CD14-positive monocyte (primary cell): ENCODE results near the gene ATP2B1. TPM values are rescaled to one million over a fixed set of nuclear protein-coding genes. Genes with fewer than 3 reads are reported as not detected.

Experiments used
- DNase-seq, 3 donors: peaks; one replicate each; pipeline ENCODE4 v3.0.0-alpha.2; 2011 to 2022
- H2AFZ ChIP-seq: 2 replicates; pipeline ENCODE4 v1.6.0; 2012; ENCODE audit warnings: mild to moderate bottlenecking, low read depth, low read length, inconsistent platforms; ENCODE audit not compliant: insufficient read depth, poor library complexity, severe bottlenecking
- H3K27ac ChIP-seq, 2 donors: 1 replicate in 1 of 2; 2 replicates in 1 of 2; pipeline ENCODE4 v1.5.1; 2012 to 2013; ENCODE audit warnings: low read length in 2 of 2, control low read depth in 1 of 2, inconsistent platforms in 1 of 2, low read depth in 1 of 2, mild to moderate bottlenecking in 1 of 2
- H3K27me3 ChIP-seq, 2 donors: one replicate each; pipeline versions ENCODE4 v1.6.0 to v1.6.1; 2011 to 2013; ENCODE audit warnings: low read length in 2 of 2; ENCODE audit not compliant: control insufficient read depth in 2 of 2, insufficient read depth in 2 of 2
- H3K36me3 ChIP-seq, 2 donors: replicated peaks in 1 of 2; 1 replicate in 1 of 2; 2 replicates in 1 of 2; pipeline versions ENCODE4 v1.5.1 to v1.6.1; 2012 to 2013; ENCODE audit warnings: low read length in 2 of 2, control low read depth in 1 of 2, inconsistent platforms in 1 of 2, mild to moderate bottlenecking in 1 of 2; ENCODE audit not compliant: insufficient read depth in 2 of 2, control insufficient read depth in 1 of 2
- H3K4me1 ChIP-seq, 2 donors: 1 replicate in 1 of 2; 2 replicates in 1 of 2; pipeline versions ENCODE4 v1.5.1 to v1.6.1; 2012 to 2013; ENCODE audit warnings: low read length in 2 of 2, control low read depth in 1 of 2, inconsistent platforms in 1 of 2, mild to moderate bottlenecking in 1 of 2, moderate library complexity in 1 of 2; ENCODE audit not compliant: insufficient read depth in 2 of 2, control insufficient read depth in 1 of 2
- H3K4me2 ChIP-seq: replicated peaks from 2 replicates; pipeline ENCODE3; 2012; ENCODE audit warnings: low read length, moderate library complexity, mild to moderate bottlenecking; ENCODE audit not compliant: poor library complexity, severe bottlenecking; ENCODE audit errors: extremely low read depth
- H3K4me3 ChIP-seq, 3 experiments: fragments of 200-600 bp in 1 of 3; sonication (generic) in 1 of 3; replicated peaks in 1 of 3; 1 replicate in 2 of 3; 2 replicates in 1 of 3; pipeline ENCODE4 v1.5.1; 2011 to 2013; ENCODE audit warnings: low read length in 3 of 3, mild to moderate bottlenecking in 3 of 3, control low read depth in 2 of 3, low read depth in 2 of 3, inconsistent platforms in 1 of 3, moderate library complexity in 1 of 3
- H3K79me2 ChIP-seq: 2 replicates; pipeline ENCODE4 v1.6.0; 2012; ENCODE audit warnings: mild to moderate bottlenecking, control low read depth, inconsistent platforms, low read length, moderate library complexity; ENCODE audit not compliant: insufficient read depth
- H3K9ac ChIP-seq: 2 replicates; pipeline ENCODE4 v1.6.0; 2017; ENCODE audit warnings: low read length, mild to moderate bottlenecking; ENCODE audit not compliant: insufficient read depth, poor library complexity, severe bottlenecking
- H3K9me3 ChIP-seq, 2 donors: replicated peaks in 1 of 2; 1 replicate in 1 of 2; 2 replicates in 1 of 2; pipeline versions ENCODE4 v1.5.1 to v1.6.1; 2012 to 2013; ENCODE audit warnings: low read length in 2 of 2, control low read depth in 1 of 2; ENCODE audit not compliant: control insufficient read depth in 1 of 2, insufficient read depth in 1 of 2
- H4K20me1 ChIP-seq: 2 replicates; pipeline ENCODE4 v1.6.0; 2012; ENCODE audit warnings: mild to moderate bottlenecking, low read length, control low read depth, moderate library complexity; ENCODE audit not compliant: insufficient read depth
- H3K27ac Mint-ChIP-seq, 7 donors: one replicate each; pipeline ENCODE4 v1.8.0; 2020; ENCODE audit warnings: mild to moderate bottlenecking in 7 of 7, mixed read lengths in 7 of 7, moderate library complexity in 6 of 7, inconsistent platforms in 2 of 7
- H3K27me3 Mint-ChIP-seq, 3 donors: one replicate each; pipeline ENCODE4 v1.8.0; 2021 to 2022; ENCODE audit warnings: low read depth in 3 of 3, mild to moderate bottlenecking in 3 of 3, mixed read lengths in 3 of 3, moderate library complexity in 3 of 3, inconsistent platforms in 1 of 3
- H3K36me3 Mint-ChIP-seq, 2 donors: one replicate each; pipeline ENCODE4 v1.8.0; 2020; ENCODE audit warnings: mixed read lengths in 2 of 2, inconsistent platforms in 1 of 2, mild to moderate bottlenecking in 1 of 2
- H3K4me1 Mint-ChIP-seq: one replicate; pipeline ENCODE4 v1.8.0; 2020; ENCODE audit warnings: mild to moderate bottlenecking, mixed read lengths
- H3K4me3 Mint-ChIP-seq, 2 donors: one replicate each; pipeline ENCODE4 v1.8.0; 2020; ENCODE audit warnings: mild to moderate bottlenecking in 2 of 2, mixed read lengths in 2 of 2, moderate library complexity in 1 of 2
- H3K9me3 Mint-ChIP-seq, 7 donors: one replicate each; pipeline ENCODE4 v1.8.0; 2020 to 2022; ENCODE audit warnings: mixed read lengths in 7 of 7, mild to moderate bottlenecking in 6 of 7, moderate library complexity in 6 of 7, inconsistent platforms in 2 of 7
- WGBS: methylation state at CpG from one replicate; pipeline ENCODE4 v1.1.5; 2013; ENCODE audit warnings: missing lambda C conversion rate; ENCODE audit not compliant: insufficient coverage; 5-methylcytosine and 5-hydroxymethylcytosine counted together
- intact Hi-C, 2 donors: fragments of 100-400 bp; cut with micrococcal nuclease; formaldehyde crosslinking; loops; one replicate each; pipeline versions ENCODE4 v1.15.0 to v1.15.1; 2023
- polyA plus RNA-seq, 3 donors: library from polyadenylated mRNA; depleted of rRNA in 1 of 3; unstranded in 2 of 3; stranded (reverse) in 1 of 3; fragments of 300-500 nt in 2 of 3; fragments of >200 nt in 1 of 3; fragmentation: Illumina TruSeq in 2 of 3; gene quantifications; 1 replicate in 2 of 3; 2 replicates in 1 of 3; pipeline ENCODE4 v1.2.3, GENCODE V29; 2012 to 2021
- TF ChIP-seq, protein P1 (sequence below): fragments of 200-600 bp; IDR thresholded peaks from one replicate; pipeline ENCODE4 v1.8.0; 2022; ENCODE audit warnings: antibody characterized with exemption, mild to moderate bottlenecking

Gene ATP2B1
- polyA plus RNA-seq, 3 donors, result 35.9 to 59.3 (median 53.9) TPM

GRCh38 chr12:89756585-89757398 is 48.2 kb upstream of the ATP2B1 start:
- no peak overlapping the region for H2AFZ ChIP-seq

GRCh38 chr12:89756194-89756584 is 47.6 kb upstream of the ATP2B1 start:
- H3K27ac ChIP-seq, result peak overlapping the region; percentile 92 to 99
- peak overlapping the region; percentile 65 for H3K9ac ChIP-seq
- Mint-ChIP-seq H3K27ac (peak overlapping the region; percentile 99 to 100 (median 100)), H3K4me3 (peak overlapping the region in 1 of 2 donors; percentile 68), H3K4me1 (peaks cover 39% of the 10 kb centered on the region), H3K27me3 (peaks cover 2 to 5% (median 2%) of the 10 kb centered on the region in 3 donors), H3K36me3 (peaks cover 0 to 2% of the 10 kb centered on the region in 2 donors), H3K9me3 (peaks cover 0 to 3% (median 0%) of the 10 kb centered on the region in 7 donors)
- H2AFZ ChIP-seq, result peak overlapping the region; percentile 44
- H4K20me1 ChIP-seq, result no peaks in the 10 kb centered on the region
- DNase-seq, result peak; percentile 61 to 72 (median 69)
- H3K4me2 ChIP-seq, result peak overlapping the region; percentile 47
- intact Hi-C loops, result loop anchor here in 1 of 2 donors (1.0 to 2.0 kb wide), 3 partner anchors 13 to 47 kb away; no protein-coding TSS in a partner anchor
- H3K27me3 ChIP-seq, result no peaks in the 10 kb centered on the region
- 20% methylated on average over 4 of the region's 4 CpGs for WGBS
- no peaks in the 10 kb centered on the region for H3K9me3 ChIP-seq
- no peaks in the 10 kb centered on the region for H3K79me2 ChIP-seq
- peak overlapping the region in 1 of 3 experiments; percentile 28 for H3K4me3 ChIP-seq
- peaks cover 32 to 44% of the 10 kb centered on the region in 2 donors for H3K4me1 ChIP-seq
- H3K36me3 ChIP-seq, result no peaks in the 10 kb centered on the region
- TF ChIP-seq, protein P1, sequence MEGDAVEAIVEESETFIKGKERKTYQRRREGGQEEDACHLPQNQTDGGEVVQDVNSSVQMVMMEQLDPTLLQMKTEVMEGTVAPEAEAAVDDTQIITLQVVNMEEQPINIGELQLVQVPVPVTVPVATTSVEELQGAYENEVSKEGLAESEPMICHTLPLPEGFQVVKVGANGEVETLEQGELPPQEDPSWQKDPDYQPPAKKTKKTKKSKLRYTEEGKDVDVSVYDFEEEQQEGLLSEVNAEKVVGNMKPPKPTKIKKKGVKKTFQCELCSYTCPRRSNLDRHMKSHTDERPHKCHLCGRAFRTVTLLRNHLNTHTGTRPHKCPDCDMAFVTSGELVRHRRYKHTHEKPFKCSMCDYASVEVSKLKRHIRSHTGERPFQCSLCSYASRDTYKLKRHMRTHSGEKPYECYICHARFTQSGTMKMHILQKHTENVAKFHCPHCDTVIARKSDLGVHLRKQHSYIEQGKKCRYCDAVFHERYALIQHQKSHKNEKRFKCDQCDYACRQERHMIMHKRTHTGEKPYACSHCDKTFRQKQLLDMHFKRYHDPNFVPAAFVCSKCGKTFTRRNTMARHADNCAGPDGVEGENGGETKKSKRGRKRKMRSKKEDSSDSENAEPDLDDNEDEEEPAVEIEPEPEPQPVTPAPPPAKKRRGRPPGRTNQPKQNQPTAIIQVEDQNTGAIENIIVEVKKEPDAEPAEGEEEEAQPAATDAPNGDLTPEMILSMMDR, result no peak

More at GRCh38 chr12:89756585-89757398, 48.2 kb upstream of the ATP2B1 start:
- H3K79me2 ChIP-seq, result no peaks in the 10 kb centered on the region
- WGBS, result 86% methylated on average over 1 of the region's 5 CpGs
- no peaks in the 10 kb centered on the region for H3K9me3 ChIP-seq
- peak overlapping the region; percentile 51 for H3K4me2 ChIP-seq
- no peaks in the 10 kb centered on the region for H4K20me1 ChIP-seq
- peak overlapping the region in 1 of 3 experiments; percentile 28 for H3K4me3 ChIP-seq
- TF ChIP-seq, protein P1, result no peak
- Mint-ChIP-seq H3K27ac (peak overlapping the region; percentile 99 to 100 (median 100)), H3K4me1 (peaks cover 38% of the 10 kb centered on the region), H3K9me3 (peaks cover 0 to 3% (median 0%) of the 10 kb centered on the region in 7 donors), H3K36me3 (peaks cover 0 to 2% of the 10 kb centered on the region in 2 donors), H3K4me3 (peak overlapping the region in 1 of 2 donors; percentile 75), H3K27me3 (peaks cover 2 to 5% (median 2%) of the 10 kb centered on the region in 3 donors)
- peak; percentile 96 to 100 (median 99) for DNase-seq
- H3K36me3 ChIP-seq, result no peaks in the 10 kb centered on the region
- peaks cover 33 to 46% of the 10 kb centered on the region in 2 donors for H3K4me1 ChIP-seq
- peak overlapping the region; percentile 92 to 99 for H3K27ac ChIP-seq
- peak overlapping the region; percentile 65 for H3K9ac ChIP-seq
- intact Hi-C loops, result loop anchor here in 1 of 2 donors (1.0 to 2.0 kb wide), 3 partner anchors 13 to 47 kb away; no protein-coding TSS in a partner anchor
- H3K27me3 ChIP-seq, result no peaks in the 10 kb centered on the region
